CD14-positive monocyte (primary cell): ENCODE results near the gene WFDC2. TPM values are rescaled to one million over a fixed set of nuclear protein-coding genes. Genes with fewer than 3 reads are reported as not detected.

Experiments
- DNase-seq, 3 donors: peaks; one replicate each; pipeline ENCODE4 v3.0.0-alpha.2; 2011 to 2022
- H2AFZ ChIP-seq: 2 replicates; pipeline ENCODE4 v1.6.0; 2012; ENCODE audit warnings: mild to moderate bottlenecking, low read depth, low read length, inconsistent platforms; ENCODE audit not compliant: insufficient read depth, poor library complexity, severe bottlenecking
- H3K27ac ChIP-seq, 2 donors: 1 replicate in 1 of 2; 2 replicates in 1 of 2; pipeline ENCODE4 v1.5.1; 2012 to 2013; ENCODE audit warnings: low read length in 2 of 2, control low read depth in 1 of 2, inconsistent platforms in 1 of 2, low read depth in 1 of 2, mild to moderate bottlenecking in 1 of 2
- H3K27me3 ChIP-seq, 2 donors: one replicate each; pipeline versions ENCODE4 v1.6.0 to v1.6.1; 2011 to 2013; ENCODE audit warnings: low read length in 2 of 2; ENCODE audit not compliant: control insufficient read depth in 2 of 2, insufficient read depth in 2 of 2
- H3K36me3 ChIP-seq, 2 donors: replicated peaks in 1 of 2; 1 replicate in 1 of 2; 2 replicates in 1 of 2; pipeline versions ENCODE4 v1.5.1 to v1.6.1; 2012 to 2013; ENCODE audit warnings: low read length in 2 of 2, control low read depth in 1 of 2, inconsistent platforms in 1 of 2, mild to moderate bottlenecking in 1 of 2; ENCODE audit not compliant: insufficient read depth in 2 of 2, control insufficient read depth in 1 of 2
- H3K4me1 ChIP-seq, 2 donors: 1 replicate in 1 of 2; 2 replicates in 1 of 2; pipeline versions ENCODE4 v1.5.1 to v1.6.1; 2012 to 2013; ENCODE audit warnings: low read length in 2 of 2, control low read depth in 1 of 2, inconsistent platforms in 1 of 2, mild to moderate bottlenecking in 1 of 2, moderate library complexity in 1 of 2; ENCODE audit not compliant: insufficient read depth in 2 of 2, control insufficient read depth in 1 of 2
- H3K4me2 ChIP-seq: replicated peaks from 2 replicates; pipeline ENCODE3; 2012; ENCODE audit warnings: low read length, moderate library complexity, mild to moderate bottlenecking; ENCODE audit not compliant: poor library complexity, severe bottlenecking; ENCODE audit errors: extremely low read depth
- H3K4me3 ChIP-seq, 3 experiments: fragments of 200-600 bp in 1 of 3; sonication (generic) in 1 of 3; replicated peaks in 1 of 3; 1 replicate in 2 of 3; 2 replicates in 1 of 3; pipeline ENCODE4 v1.5.1; 2011 to 2013; ENCODE audit warnings: low read length in 3 of 3, mild to moderate bottlenecking in 3 of 3, control low read depth in 2 of 3, low read depth in 2 of 3, inconsistent platforms in 1 of 3, moderate library complexity in 1 of 3
- H3K79me2 ChIP-seq: 2 replicates; pipeline ENCODE4 v1.6.0; 2012; ENCODE audit warnings: mild to moderate bottlenecking, control low read depth, inconsistent platforms, low read length, moderate library complexity; ENCODE audit not compliant: insufficient read depth
- H3K9ac ChIP-seq: 2 replicates; pipeline ENCODE4 v1.6.0; 2017; ENCODE audit warnings: low read length, mild to moderate bottlenecking; ENCODE audit not compliant: insufficient read depth, poor library complexity, severe bottlenecking
- H3K9me3 ChIP-seq, 2 donors: replicated peaks in 1 of 2; 1 replicate in 1 of 2; 2 replicates in 1 of 2; pipeline versions ENCODE4 v1.5.1 to v1.6.1; 2012 to 2013; ENCODE audit warnings: low read length in 2 of 2, control low read depth in 1 of 2; ENCODE audit not compliant: control insufficient read depth in 1 of 2, insufficient read depth in 1 of 2
- H4K20me1 ChIP-seq: 2 replicates; pipeline ENCODE4 v1.6.0; 2012; ENCODE audit warnings: mild to moderate bottlenecking, low read length, control low read depth, moderate library complexity; ENCODE audit not compliant: insufficient read depth
- H3K27ac Mint-ChIP-seq, 7 donors: one replicate each; pipeline ENCODE4 v1.8.0; 2020; ENCODE audit warnings: mild to moderate bottlenecking in 7 of 7, mixed read lengths in 7 of 7, moderate library complexity in 6 of 7, inconsistent platforms in 2 of 7
- H3K27me3 Mint-ChIP-seq, 3 donors: one replicate each; pipeline ENCODE4 v1.8.0; 2021 to 2022; ENCODE audit warnings: low read depth in 3 of 3, mild to moderate bottlenecking in 3 of 3, mixed read lengths in 3 of 3, moderate library complexity in 3 of 3, inconsistent platforms in 1 of 3
- H3K36me3 Mint-ChIP-seq, 2 donors: one replicate each; pipeline ENCODE4 v1.8.0; 2020; ENCODE audit warnings: mixed read lengths in 2 of 2, inconsistent platforms in 1 of 2, mild to moderate bottlenecking in 1 of 2
- H3K4me1 Mint-ChIP-seq: one replicate; pipeline ENCODE4 v1.8.0; 2020; ENCODE audit warnings: mild to moderate bottlenecking, mixed read lengths
- H3K4me3 Mint-ChIP-seq, 2 donors: one replicate each; pipeline ENCODE4 v1.8.0; 2020; ENCODE audit warnings: mild to moderate bottlenecking in 2 of 2, mixed read lengths in 2 of 2, moderate library complexity in 1 of 2
- H3K9me3 Mint-ChIP-seq, 7 donors: one replicate each; pipeline ENCODE4 v1.8.0; 2020 to 2022; ENCODE audit warnings: mixed read lengths in 7 of 7, mild to moderate bottlenecking in 6 of 7, moderate library complexity in 6 of 7, inconsistent platforms in 2 of 7
- CTCF ChIP-seq: fragments of 200-600 bp; IDR thresholded peaks from one replicate; pipeline ENCODE4 v1.8.0; 2022; ENCODE audit warnings: antibody characterized with exemption, mild to moderate bottlenecking
- WGBS: methylation state at CpG from one replicate; pipeline ENCODE4 v1.1.5; 2013; ENCODE audit warnings: missing lambda C conversion rate; ENCODE audit not compliant: insufficient coverage; 5-methylcytosine and 5-hydroxymethylcytosine counted together
- intact Hi-C, 2 donors: fragments of 100-400 bp; cut with micrococcal nuclease; formaldehyde crosslinking; loops; one replicate each; pipeline versions ENCODE4 v1.15.0 to v1.15.1; 2023
- polyA plus RNA-seq, 3 donors: library from polyadenylated mRNA; depleted of rRNA in 1 of 3; unstranded in 2 of 3; stranded (reverse) in 1 of 3; fragments of 300-500 nt in 2 of 3; fragments of >200 nt in 1 of 3; fragmentation: Illumina TruSeq in 2 of 3; gene quantifications; 1 replicate in 2 of 3; 2 replicates in 1 of 3; pipeline ENCODE4 v1.2.3, GENCODE V29; 2012 to 2021

Gene WFDC2
- polyA plus RNA-seq, 3 donors = not detected

- Histone ChIP-seq H3K4me1 (peaks cover 9 to 16% of the 10 kb centered on the region in 2 donors), H3K9me3 (no peaks in the 10 kb centered on the region), H4K20me1 (no peaks in the 10 kb centered on the region), H3K79me2 (no peaks in the 10 kb centered on the region), H3K4me2 (peak overlapping the region; percentile 89), H2AFZ (peak overlapping the region; percentile 87), H3K27ac (peak overlapping the region in 1 of 2 donors; percentile 42), H3K27me3 (no peaks in the 10 kb centered on the region), H3K4me3 (peak overlapping the region; percentile 47 to 82 (median 62)), H3K9ac (peak overlapping the region; percentile 52), H3K36me3 (no peaks in the 10 kb centered on the region)
- WGBS = 5% methylated on average over 29 of the region's 33 CpGs
- intact Hi-C loops = loop anchor here (2.0 to 5.0 kb wide), 4 partner anchors 62 to 118 kb away; no protein-coding TSS in a partner anchor
- H3K36me3 Mint-ChIP-seq = peaks cover 10 to 12% of the 10 kb centered on the region in 2 donors
- peak; percentile 70 to 83 (median 80) for DNase-seq
- peak overlapping the region in 4 of 7 donors; percentile 63 to 80 (median 74) for H3K27ac Mint-ChIP-seq
- peaks cover 0 to 2% (median 2%) of the 10 kb centered on the region in 3 donors for H3K27me3 Mint-ChIP-seq
- peaks cover 13% of the 10 kb centered on the region for H3K4me1 Mint-ChIP-seq
- H3K4me3 Mint-ChIP-seq = peak overlapping the region; percentile 83 to 91
- no peaks in the 10 kb centered on the region for H3K9me3 Mint-ChIP-seq
- peak; percentile 96 for TF ChIP-seq CTCF
These were observed 32.6 kb upstream of the WFDC2 start for GRCh38 chr20:45436732-45437485.

GRCh38 chr20:45440424-45440823 is 29.1 kb upstream of the WFDC2 start:
- no peaks in the 10 kb centered on the region for H3K27me3 ChIP-seq
- intact Hi-C loops = loop anchor here in 1 of 2 donors (10.0 kb wide), 1 partner anchor 334 kb away; no protein-coding TSS in a partner anchor
- no peaks in the 10 kb centered on the region for H3K36me3 ChIP-seq
- no peak overlapping the region for H3K27ac Mint-ChIP-seq
- H2AFZ ChIP-seq = no peak overlapping the region
- no peaks in the 10 kb centered on the region for H3K79me2 ChIP-seq
- no peaks in the 10 kb centered on the region for H3K36me3 Mint-ChIP-seq
- no peak overlapping the region for H3K4me3 ChIP-seq
- no peak overlapping the region for H3K4me2 ChIP-seq
- 85% methylated on average over 2 of the region's 3 CpGs for WGBS
- H3K4me3 Mint-ChIP-seq = no peak overlapping the region
- H3K4me1 ChIP-seq = peaks cover 6 to 8% of the 10 kb centered on the region in 2 donors
- H3K9me3 Mint-ChIP-seq = no peaks in the 10 kb centered on the region
- no peak overlapping the region for H3K9ac ChIP-seq
- H3K4me1 Mint-ChIP-seq = peaks cover 5% of the 10 kb centered on the region
- no peak for DNase-seq
- no peak for TF ChIP-seq CTCF
- no peak overlapping the region for H3K27ac ChIP-seq
- H3K9me3 ChIP-seq = no peaks in the 10 kb centered on the region
- peaks cover 1 to 4% (median 2%) of the 10 kb centered on the region in 3 donors for H3K27me3 Mint-ChIP-seq
- H4K20me1 ChIP-seq = no peaks in the 10 kb centered on the region
